GM18868 (cell line): ENCODE results near the gene RNF123.
"Not testable (repeated sequence)": the region's sequence is repeated elsewhere in the genome, so short reads cannot be mapped to it uniquely, and the experiment has no call there.

ENCODE experiments used
- ATAC-seq: cut with Tn5 transposase; IDR thresholded peaks from one replicate; pipeline ENCODE4 v1.9.1; 2021; ENCODE audit warnings: mild to moderate bottlenecking, moderate library complexity; ENCODE audit not compliant: unreplicated experiment

RNF123 gene

GRCh38 chr3:49675912-49676311 is 13.4 kb upstream of the RNF123 start:
- ATAC-seq, result no peak

DNA sequence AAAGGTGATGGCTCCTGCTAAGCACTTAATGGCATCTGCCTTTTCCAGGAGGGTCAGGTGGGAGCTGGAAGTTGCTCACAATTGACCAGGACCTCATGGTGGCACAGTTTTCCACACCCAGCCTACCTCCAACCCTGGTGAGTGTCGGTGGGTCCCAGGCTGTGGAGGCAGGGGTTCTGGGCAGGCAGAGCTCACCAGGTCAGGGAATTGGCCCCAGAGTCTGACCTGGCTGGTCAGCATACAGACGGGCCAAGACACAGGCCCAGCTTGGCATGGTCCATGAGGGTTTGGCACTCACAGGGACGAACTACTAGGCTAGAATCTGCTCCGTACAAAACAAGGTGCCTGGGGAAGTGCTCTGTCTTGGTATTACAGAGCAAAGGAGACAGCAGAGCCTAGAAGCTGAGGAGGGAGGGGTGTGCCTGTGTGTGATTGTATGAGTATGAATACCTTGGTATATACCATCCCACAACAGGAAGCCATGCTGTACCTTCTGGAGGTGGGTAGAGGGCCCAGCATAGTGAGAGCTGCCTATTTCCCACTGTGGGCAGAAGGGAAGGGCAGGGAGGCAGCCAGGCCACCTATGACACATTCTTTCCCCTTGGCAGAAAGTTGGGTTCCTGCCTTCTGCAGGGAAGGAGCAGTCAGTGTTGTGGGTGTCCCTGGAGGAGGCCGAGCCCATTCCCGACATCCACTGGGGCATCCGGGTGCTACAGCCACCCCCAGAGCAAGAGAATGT is 8.7 kb upstream of the RNF123 start:
- no peak for ATAC-seq

GRCh38 chr3:49681232-49681522 is 8.2 kb upstream of the RNF123 start:
- ATAC-seq, result no peak

DNA sequence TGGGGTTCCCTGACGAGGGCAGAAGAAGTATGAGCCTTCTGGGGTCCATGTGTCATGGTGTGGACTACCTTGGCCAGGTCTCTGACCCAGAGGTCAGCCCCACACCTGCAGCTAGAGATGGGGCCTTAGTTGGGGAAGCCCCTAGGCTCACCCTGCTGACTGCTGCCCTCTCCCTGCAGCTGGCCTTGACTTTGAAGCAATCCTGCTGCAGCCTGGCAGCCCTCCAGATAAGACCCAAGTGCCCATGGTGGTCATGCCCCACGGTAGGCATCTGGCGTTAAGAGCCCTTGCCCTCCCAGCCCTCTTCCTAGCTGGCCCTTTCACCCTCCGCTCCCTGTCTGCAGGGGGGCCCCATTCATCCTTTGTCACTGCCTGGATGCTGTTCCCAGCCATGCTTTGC is 7.8 kb upstream of the RNF123 start:
- ATAC-seq, result no peak

DNA sequence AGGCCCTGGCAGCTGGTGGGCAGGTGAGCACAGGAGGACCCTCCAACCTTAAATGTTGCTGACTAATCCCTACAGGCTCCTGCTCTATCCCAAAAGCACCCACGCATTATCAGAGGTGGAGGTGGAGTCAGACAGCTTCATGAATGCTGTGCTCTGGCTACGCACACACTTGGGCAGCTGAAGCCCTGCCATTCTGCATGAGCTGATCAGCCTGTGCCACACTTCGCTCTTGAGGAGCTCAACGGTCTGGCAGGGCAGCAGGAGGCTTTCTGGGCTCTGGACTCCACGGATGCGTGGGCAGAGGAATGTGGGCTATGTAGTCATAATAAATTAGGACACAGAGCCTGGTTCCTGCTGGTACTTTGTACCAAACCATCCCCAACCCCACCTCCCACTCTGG is 6.2 kb upstream of the RNF123 start:
- no peak for ATAC-seq

GRCh38 chr3:49684453-49684852 is 4.9 kb upstream of the RNF123 start:
- ATAC-seq, result not testable (repeated sequence)

- not testable (repeated sequence) for ATAC-seq
Observed at GRCh38 chr3:49685103-49685502, 4.3 kb upstream of the RNF123 start.

GRCh38 chr3:49685846-49686245 is 3.5 kb upstream of the RNF123 start:
- not testable (repeated sequence) for ATAC-seq

DNA sequence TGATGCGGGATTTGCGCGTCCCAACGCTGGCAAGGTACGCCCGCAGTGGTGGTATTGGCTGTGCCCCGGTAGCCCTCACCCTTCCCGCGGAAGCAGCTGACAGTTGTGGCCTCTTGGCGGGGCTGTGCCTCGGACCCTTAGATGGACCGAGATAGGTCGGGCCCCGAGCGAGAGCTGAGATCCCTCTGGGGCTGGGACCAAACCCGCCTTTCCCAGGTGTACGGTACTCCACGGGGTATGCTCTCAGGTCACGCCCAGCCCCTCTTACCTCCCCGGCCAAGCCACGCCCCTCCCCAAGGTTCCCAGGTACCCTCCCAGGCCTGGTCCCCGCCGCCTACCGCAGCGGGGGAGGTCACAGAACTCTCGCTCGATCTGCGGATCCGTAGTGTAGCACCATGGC is 3.0 kb upstream of the RNF123 start:
- ATAC-seq, result not testable (repeated sequence)

DNA sequence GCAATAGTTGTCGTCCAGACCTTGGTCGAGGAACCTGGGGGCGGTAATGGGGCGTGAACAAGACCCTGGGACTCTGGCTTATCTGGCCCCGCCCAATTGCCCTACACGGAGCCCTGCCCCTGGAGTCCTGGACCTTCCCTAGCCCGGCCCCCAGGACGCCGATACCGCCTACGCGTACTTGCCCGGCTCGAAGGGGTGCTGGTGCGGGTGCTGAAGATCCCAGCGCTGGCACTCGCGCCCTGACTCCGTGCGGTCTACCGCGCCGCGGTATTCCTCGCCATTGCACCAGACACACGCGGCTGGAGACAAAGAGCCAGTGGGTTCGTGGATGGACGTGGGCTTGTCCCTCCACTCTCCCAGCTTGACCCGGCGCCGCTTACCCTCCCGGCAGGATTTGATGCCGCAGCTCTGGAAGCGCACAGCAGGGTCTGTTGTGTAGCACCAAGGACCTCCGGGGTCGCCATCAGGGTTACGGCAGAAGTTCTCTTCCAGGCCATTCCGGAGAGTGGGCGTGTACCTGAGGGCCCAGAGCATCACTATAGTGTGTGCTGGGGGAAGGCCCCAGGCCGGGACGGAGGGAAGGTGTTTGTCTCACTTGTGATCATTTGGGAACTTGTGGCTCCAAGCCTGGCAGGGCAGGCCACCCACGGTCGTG is 2.5 kb upstream of the RNF123 start:
- not testable (repeated sequence) for ATAC-seq

DNA sequence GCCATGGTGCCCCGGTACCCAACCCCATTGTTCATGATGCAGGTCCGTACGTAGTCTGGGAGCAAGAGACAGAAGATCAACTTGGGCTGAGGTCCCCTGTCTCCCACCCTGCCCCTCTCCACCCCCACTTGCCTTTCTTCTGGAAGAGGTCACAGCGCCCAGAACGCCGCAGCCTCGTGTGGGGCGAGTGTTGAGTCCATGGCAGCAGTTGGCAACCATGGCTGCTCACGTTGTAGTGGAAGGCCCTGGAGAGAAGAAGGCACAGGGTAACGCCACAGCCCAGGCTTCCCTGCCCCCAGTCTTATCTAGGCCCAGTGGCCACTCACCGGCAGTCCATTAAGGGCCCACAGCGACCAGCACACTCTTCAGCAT is 1.9 kb upstream of the RNF123 start:
- not testable (repeated sequence) for ATAC-seq

- ATAC-seq, result not testable (repeated sequence)
Observed at GRCh38 chr3:49688338-49689045, 865 bp upstream of the RNF123 start.

DNA sequence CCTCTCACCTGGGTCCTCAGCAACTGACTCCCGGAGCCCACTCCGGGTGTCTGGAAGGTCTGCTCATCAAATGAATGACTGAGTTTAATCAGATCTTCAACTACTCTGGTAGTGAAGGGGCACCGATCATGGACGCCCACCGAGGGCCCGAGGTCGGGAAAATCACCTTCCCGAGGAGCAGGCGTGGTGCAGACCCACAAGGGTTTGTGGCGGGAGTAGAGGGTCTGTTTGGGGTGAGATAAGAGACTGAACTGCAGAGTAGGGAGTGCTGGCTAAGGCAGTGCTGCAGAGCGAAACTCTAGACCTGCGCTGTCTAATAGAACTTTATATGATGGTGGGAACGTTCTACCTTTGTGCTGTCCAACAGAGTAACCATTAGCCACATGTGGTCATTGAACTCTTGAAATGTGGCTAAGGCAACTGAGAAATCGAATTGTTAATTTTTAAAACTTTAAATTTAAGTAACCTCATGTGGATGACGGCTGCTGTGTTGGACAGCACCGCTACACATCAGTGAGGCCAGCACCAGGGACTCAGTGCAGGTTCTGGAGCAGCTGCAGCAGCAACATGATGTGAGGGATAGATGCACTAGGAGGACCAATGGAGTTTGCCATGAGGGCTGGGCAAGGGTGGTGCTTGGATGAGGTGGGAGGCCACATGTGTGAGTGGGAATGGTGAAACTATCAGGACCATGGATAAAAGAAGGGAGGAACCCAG is 709 bp downstream of the RNF123 start:
- peak; percentile 5 for ATAC-seq

- ATAC-seq, result not testable (repeated sequence)
Observed at GRCh38 chr3:49690856-49691255, 1.5 kb downstream of the RNF123 start.

DNA sequence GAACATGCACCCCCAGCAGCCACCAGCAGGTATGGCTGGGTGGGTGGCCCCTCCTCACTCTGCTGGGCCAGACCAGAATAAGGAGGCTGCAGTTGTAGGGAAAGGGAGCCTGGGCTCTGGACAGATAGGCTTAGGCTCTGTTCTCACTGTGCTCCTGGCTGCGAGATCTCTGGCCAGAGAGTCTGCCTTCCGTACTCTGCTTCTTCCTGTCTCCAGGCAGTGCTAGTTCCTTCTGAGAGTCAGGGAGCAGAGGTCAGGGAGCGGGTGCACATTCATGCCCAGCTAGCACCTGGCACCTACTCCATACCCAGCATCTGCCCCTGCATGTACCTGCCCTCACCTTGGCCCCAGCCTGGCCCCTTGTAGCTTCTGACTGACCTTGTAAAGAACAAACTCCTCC is 2.1 kb downstream of the RNF123 start:
- ATAC-seq, result not testable (repeated sequence)

GRCh38 chr3:49694409-49695070 is 5.2 kb downstream of the RNF123 start:
- ATAC-seq, result not testable (repeated sequence)

GRCh38 chr3:49695350-49696015 is 6.1 kb downstream of the RNF123 start:
- ATAC-seq, result not testable (repeated sequence)

DNA sequence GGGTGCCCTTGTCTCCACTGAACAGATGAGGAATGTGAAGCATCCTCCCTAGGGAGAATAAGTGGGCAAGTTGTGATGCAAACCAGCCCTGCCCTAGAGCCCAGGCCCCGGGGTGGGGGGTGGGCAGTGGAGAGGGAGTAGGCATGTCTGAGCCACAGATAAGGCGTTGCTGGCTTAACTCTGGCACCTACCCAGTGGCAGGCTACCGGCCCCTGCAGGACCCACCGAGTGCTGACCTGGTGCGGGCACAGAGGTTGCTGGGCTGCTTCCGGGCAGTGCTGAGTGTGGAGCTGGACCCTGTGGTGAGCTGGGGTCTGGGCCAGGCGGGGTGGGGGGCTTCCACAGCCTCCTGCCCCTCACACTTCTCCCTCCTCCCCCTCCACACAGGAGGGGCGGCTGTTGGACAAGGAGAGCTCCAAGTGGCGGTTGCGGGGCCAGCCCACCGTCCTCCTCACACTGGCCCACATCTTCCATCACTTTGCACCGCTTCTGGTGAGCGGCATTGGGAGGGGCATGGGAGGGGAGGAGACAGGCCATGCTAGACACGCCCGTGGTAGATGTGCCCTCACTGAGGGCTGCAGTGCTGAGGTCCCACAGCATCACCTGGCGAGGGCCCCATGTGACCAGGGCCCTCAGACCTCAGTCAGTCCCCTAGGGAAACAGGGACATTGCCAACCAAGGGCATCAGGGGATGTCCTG is 10.1 kb downstream of the RNF123 start:
- no peak for ATAC-seq

DNA sequence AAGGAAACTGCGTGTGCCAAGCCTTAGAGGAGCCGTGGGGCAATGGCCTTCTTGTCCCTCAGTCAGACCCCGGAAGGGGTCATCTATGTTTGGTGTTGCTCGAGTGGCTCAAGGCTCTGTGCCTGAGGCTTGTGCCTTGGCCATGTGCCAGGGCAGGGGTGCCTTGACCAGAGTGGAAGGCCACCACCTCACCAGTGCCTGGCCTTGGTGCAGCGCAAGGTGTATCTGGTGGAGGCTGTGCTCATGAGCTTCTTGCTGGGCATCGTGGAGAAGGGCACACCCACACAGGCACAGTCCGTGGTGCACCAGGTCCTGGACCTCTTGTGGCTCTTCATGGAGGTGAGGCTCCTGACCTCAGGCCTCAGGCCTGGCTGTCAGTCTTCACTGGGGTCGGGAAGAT is 10.7 kb downstream of the RNF123 start:
- ATAC-seq, result no peak
